Right lung (tissue), 10 donors: Measurements from ENCODE around the gene SNX20. TPM values are rescaled to one million over a fixed set of nuclear protein-coding genes. Genes with fewer than 3 reads are reported as not detected.

Source experiments
- DNase-seq, 2 donors: peaks; one replicate each; pipeline ENCODE4 v3.0.0-alpha.2; 2013
- long read RNA-seq, 8 donors: transcript quantifications; one replicate each; lab custom pipeline, GENCODE V29; 2026
- polyA plus RNA-seq, 5 donors: library from polyadenylated mRNA; unstranded; fragments of 120-200 nt; gene quantifications; one replicate each; pipeline versions ENCODE4 v1.2.1 to v1.2.3, GENCODE V29; 2013; ENCODE audit warnings: inconsistent platforms in 1 of 5, low replicate concordance in 1 of 5; ENCODE audit not compliant: insufficient read length in 5 of 5, insufficient read depth in 1 of 5

The SNX20 gene
- 1 to 10 TPM in 4 of 5 donors, under 1 TPM in 1; 0.94 to 1.8 (median 1.2) TPM for polyA plus RNA-seq
- long read RNA-seq, donor 1: 0 reads
- long read RNA-seq, donor 2: 0 reads
- long read RNA-seq, donor 3: 0 reads
- long read RNA-seq, donor 4, partial matches to known transcripts: 0 of 1 reads
- long read RNA-seq, donor 4, other reads (novel, unspliced or antisense): 0 of 1 reads
- long read RNA-seq, donor 5: 0 reads
- long read RNA-seq, donor 6, partial matches to known transcripts: 0 of 2 reads
- long read RNA-seq, donor 6, other reads (novel, unspliced or antisense): 0 of 2 reads
- long read RNA-seq, donor 7: 0 reads
- long read RNA-seq, donor 8: 0 reads

- DNase-seq: no peak
These were observed at the start of gene SNX20 for GRCh38 chr16:50681021-50681885. TSS of gene SNX20 (minus strand) at chr16:50681312. CDS start at chr16:50677526, 3,786 bp downstream.

- no peak for DNase-seq
These were observed 43.2 kb upstream of the SNX20 start for GRCh38 chr16:50724306-50724705.

- DNase-seq: no peak
These were observed 41.8 kb upstream of the SNX20 start for GRCh38 chr16:50722960-50723359.

GRCh38 chr16:50722405-50722737 is 41.3 kb upstream of the SNX20 start:
- no peak for DNase-seq

GRCh38 chr16:50721549-50722404 is 40.7 kb upstream of the SNX20 start:
- DNase-seq: no peak

- DNase-seq: no peak
These were observed 38.6 kb upstream of the SNX20 start for GRCh38 chr16:50719401-50720337.

GRCh38 chr16:50718761-50719400 is 37.8 kb upstream of the SNX20 start:
- DNase-seq: no peak

GRCh38 chr16:50718061-50718760 is 37.1 kb upstream of the SNX20 start:
- DNase-seq: no peak

- no peak for DNase-seq
These were observed 36.4 kb upstream of the SNX20 start for GRCh38 chr16:50717494-50717893.

- DNase-seq: no peak
These were observed 36.0 kb upstream of the SNX20 start for GRCh38 chr16:50717091-50717490.

GRCh38 chr16:50712956-50713355 is 31.8 kb upstream of the SNX20 start:
- no peak for DNase-seq

GRCh38 chr16:50712560-50712898 is 31.4 kb upstream of the SNX20 start:
- no peak for DNase-seq

GRCh38 chr16:50711862-50712559 is 30.9 kb upstream of the SNX20 start:
- DNase-seq: no peak

GRCh38 chr16:50711040-50711439 is 29.9 kb upstream of the SNX20 start:
- no peak for DNase-seq

- DNase-seq: no peak
These were observed 28.9 kb upstream of the SNX20 start for GRCh38 chr16:50709980-50710379.

- no peak for DNase-seq
These were observed 28.1 kb upstream of the SNX20 start for GRCh38 chr16:50709061-50709684.

GRCh38 chr16:50708373-50709060 is 27.4 kb upstream of the SNX20 start:
- DNase-seq: no peak

- no peak for DNase-seq
These were observed 25.1 kb upstream of the SNX20 start for GRCh38 chr16:50706250-50706649.
